Measurements from ENCODE around the gene MAPK1.

- no peak for TF ChIP-seq POLR2A (IDR thresholded peaks at IDR 0.05; ENCODE audit: low read depth, low read length)
- TF ChIP-seq TAF1 (IDR thresholded peaks at IDR 0.05; ENCODE audit: borderline replicate concordance, low read depth, low read length): no peak
These were observed 24.5 kb downstream of the MAPK1 start for GRCh38 chr22:21842946-21843345.

Measured in GM12892 (cell line).